ENCODE measurements around the gene MICU1. TPM values are rescaled to one million over a fixed set of nuclear protein-coding genes. Genes with fewer than 3 reads are reported as not detected.
A peak's percentile ranks its signal among the peaks of the same experiment; 100 is the strongest.

The MICU1 gene
- total and polyA plus RNA-seq, 8 donors, result 25.9 to 212 (median 42.4) TPM

- peaks cover 0 to 5% (median 0%) of the 10 kb centered on the region in 4 donors for H3K36me3 ChIP-seq
- H3K4me1 ChIP-seq, result peaks cover 9 to 31% (median 23%) of the 10 kb centered on the region in 4 donors
- H3K9me3 ChIP-seq, result no peaks in the 10 kb centered on the region
- 0 to 4% (median 0%) methylated on average over 1 of the region's 1 CpG for WGBS, 5 donors
- no peaks in the 10 kb centered on the region for H3K27me3 ChIP-seq
- intact Hi-C loops (cut with DNase I; ENCODE audit: low total_unique reads), result no loop called here
- H3K4me3 ChIP-seq, result peak overlapping the region; percentile 62 to 94 (median 66)
- no peak for DNase-seq
- TF ChIP-seq POLR2AphosphoS5 (IDR thresholded peaks at IDR 0.05) (no peak), EP300 (IDR thresholded peaks at IDR 0.05) (no peak), CTCF (IDR thresholded peaks at IDR 0.05) (no peak), POLR2A (IDR thresholded peaks at IDR 0.05) (no peak)
- peak overlapping the region in 4 of 5 donors; percentile 70 to 88 (median 83) for H3K27ac ChIP-seq
Measured at GRCh38 chr10:72626444-72626754, 520 bp upstream of the MICU1 start.

- intact Hi-C loops (cut with DNase I; ENCODE audit: low total_unique reads), result no loop called here
- TF ChIP-seq POLR2A (IDR thresholded peaks at IDR 0.05) (no peak), CTCF (IDR thresholded peaks at IDR 0.05) (no peak), POLR2AphosphoS5 (IDR thresholded peaks at IDR 0.05) (no peak), EP300 (IDR thresholded peaks at IDR 0.05) (no peak)
- no peaks in the 10 kb centered on the region for H3K27me3 ChIP-seq
- WGBS, 5 donors, result 0 to 2% (median 1%) methylated on average over 10 of the region's 10 CpGs
- DNase-seq, result no peak
- H3K9me3 ChIP-seq, result no peaks in the 10 kb centered on the region
- H3K27ac ChIP-seq, result peak overlapping the region; percentile 70 to 88 (median 80)
- H3K4me1 ChIP-seq, result peaks cover 9 to 31% (median 23%) of the 10 kb centered on the region in 4 donors
- peaks cover 0 to 5% (median 0%) of the 10 kb centered on the region in 4 donors for H3K36me3 ChIP-seq
- peak overlapping the region; percentile 62 to 94 (median 66) for H3K4me3 ChIP-seq
Measured at GRCh38 chr10:72625276-72625607, 637 bp downstream of the MICU1 start.

GRCh38 chr10:72622271-72622670 lies 3.6 kb downstream of the MICU1 start:
- intact Hi-C loops (cut with DNase I; ENCODE audit: low total_unique reads), result no loop called here
- no peak overlapping the region for H3K4me3 ChIP-seq
- TF ChIP-seq CTCF (IDR thresholded peaks at IDR 0.05) (no peak), EP300 (IDR thresholded peaks at IDR 0.05) (no peak), POLR2AphosphoS5 (IDR thresholded peaks at IDR 0.05) (no peak), POLR2A (IDR thresholded peaks at IDR 0.05) (no peak)
- no peaks in the 10 kb centered on the region for H3K9me3 ChIP-seq
- H3K36me3 ChIP-seq, result peaks cover 0 to 5% (median 0%) of the 10 kb centered on the region in 4 donors
- no peaks in the 10 kb centered on the region for H3K27me3 ChIP-seq
- WGBS, 5 donors, result 98 to 100% (median 100%) methylated on average over 1 of the region's 1 CpG
- H3K27ac ChIP-seq, result no peak overlapping the region
- no peak for DNase-seq
- peaks cover 9 to 34% (median 23%) of the 10 kb centered on the region in 4 donors for H3K4me1 ChIP-seq

GRCh38 chr10:72616716-72617115 lies 9.2 kb downstream of the MICU1 start:
- Histone ChIP-seq H3K27me3 (no peaks in the 10 kb centered on the region), H3K4me1 (peaks cover 0 to 13% (median 11%) of the 10 kb centered on the region in 4 donors), H3K27ac (no peak overlapping the region), H3K36me3 (no peaks in the 10 kb centered on the region), H3K4me3 (no peak overlapping the region), H3K9me3 (no peaks in the 10 kb centered on the region)
- TF ChIP-seq EP300 (IDR thresholded peaks at IDR 0.05) (no peak), POLR2A (IDR thresholded peaks at IDR 0.05) (no peak), CTCF (IDR thresholded peaks at IDR 0.05) (no peak), POLR2AphosphoS5 (IDR thresholded peaks at IDR 0.05) (no peak)
- intact Hi-C loops (cut with DNase I; ENCODE audit: low total_unique reads), result no loop called here
- peak in 1 of 2 donors; percentile 58 for DNase-seq
- WGBS, 5 donors, result 77 to 96% (median 92%) methylated on average over 1 of the region's 1 CpG
